Loucy (cell line): ENCODE measurements around the gene RPS19.

ENCODE experiments used
- H2AFZ ChIP-seq: fragments of 200-600 bp; sonication (generic); 2 replicates; pipeline ENCODE4 v1.6.0; 2016; ENCODE audit warnings: antibody characterized with exemption, mild to moderate bottlenecking, low read length, moderate library complexity
- H3F3A ChIP-seq: fragments of 200-600 bp; 2 replicates; pipeline ENCODE4 v1.6.0; 2016; ENCODE audit warnings: antibody characterized with exemption, low read depth, mild to moderate bottlenecking
- H3K27me3 ChIP-seq: fragments of 200-600 bp; sonication (generic); 2 replicates; pipeline ENCODE4 v1.6.1; 2014; ENCODE audit warnings: low read length, mild to moderate bottlenecking; ENCODE audit not compliant: insufficient read depth, poor library complexity, severe bottlenecking
- H3K36me3 ChIP-seq: fragments of 200-600 bp; sonication (generic); 2 replicates; pipeline ENCODE4 v1.6.1; 2016; ENCODE audit warnings: low read length; ENCODE audit not compliant: insufficient read depth
- H3K4me1 ChIP-seq: fragments of 200-600 bp; sonication (generic); 2 replicates; pipeline ENCODE4 v1.5.1; 2014; ENCODE audit warnings: low read length, mild to moderate bottlenecking; ENCODE audit not compliant: insufficient read depth, poor library complexity, severe bottlenecking
- H3K4me2 ChIP-seq: fragments of 200-600 bp; sonication (generic); 2 replicates; pipeline ENCODE4 v1.6.0; 2014; ENCODE audit warnings: antibody characterized with exemption, low read length, low read depth, mild to moderate bottlenecking; ENCODE audit not compliant: poor library complexity, severe bottlenecking
- H3K4me3 ChIP-seq: fragments of 200-600 bp; sonication (generic); 2 replicates; pipeline ENCODE4 v1.5.1; 2014; ENCODE audit warnings: low read length, mild to moderate bottlenecking, mixed read lengths; ENCODE audit not compliant: poor library complexity, severe bottlenecking
- H3K79me2 ChIP-seq: fragments of 200-600 bp; sonication (generic); 2 replicates; pipeline ENCODE4 v1.6.1; 2014; ENCODE audit warnings: low read length; ENCODE audit not compliant: insufficient read depth
- H3K9ac ChIP-seq: fragments of 200-600 bp; sonication (generic); 2 replicates; pipeline ENCODE4 v1.6.0; 2014; ENCODE audit warnings: mild to moderate bottlenecking, low read depth, low read length, moderate library complexity; ENCODE audit not compliant: poor library complexity, severe bottlenecking
- H3K9me2 ChIP-seq: fragments of 200-600 bp; sonication (generic); replicated peaks from 2 replicates; pipeline ENCODE4 v1.6.1; 2016; ENCODE audit warnings: low read depth, low read length, mixed read lengths
- H3K9me3 ChIP-seq: fragments of 200-600 bp; sonication (generic); 2 replicates; pipeline ENCODE4 v1.6.1; 2014; ENCODE audit warnings: mild to moderate bottlenecking, antibody characterized with exemption, low read length, low read depth; ENCODE audit not compliant: insufficient read depth
- H4K20me1 ChIP-seq: fragments of 200-600 bp; sonication (generic); 2 replicates; pipeline ENCODE4 v1.6.0; 2014; ENCODE audit warnings: antibody characterized with exemption, low read length, mild to moderate bottlenecking; ENCODE audit not compliant: insufficient read depth, poor library complexity, severe bottlenecking
- EZH2phosphoT487 ChIP-seq: fragments of 200-600 bp; IDR thresholded peaks from 2 replicates; pipeline ENCODE4 v1.6.1; 2018; ENCODE audit warnings: antibody characterized with exemption, mild to moderate bottlenecking, moderate library complexity, borderline replicate concordance
- TF ChIP-seq, protein P1 (sequence below): fragments of 200-600 bp; sonication (generic); conservative IDR thresholded peaks from 2 replicates; pipeline ENCODE4 v1.5.1; 2014; ENCODE audit warnings: mild to moderate bottlenecking, antibody characterized with exemption, low read length

Gene RPS19

DNA sequence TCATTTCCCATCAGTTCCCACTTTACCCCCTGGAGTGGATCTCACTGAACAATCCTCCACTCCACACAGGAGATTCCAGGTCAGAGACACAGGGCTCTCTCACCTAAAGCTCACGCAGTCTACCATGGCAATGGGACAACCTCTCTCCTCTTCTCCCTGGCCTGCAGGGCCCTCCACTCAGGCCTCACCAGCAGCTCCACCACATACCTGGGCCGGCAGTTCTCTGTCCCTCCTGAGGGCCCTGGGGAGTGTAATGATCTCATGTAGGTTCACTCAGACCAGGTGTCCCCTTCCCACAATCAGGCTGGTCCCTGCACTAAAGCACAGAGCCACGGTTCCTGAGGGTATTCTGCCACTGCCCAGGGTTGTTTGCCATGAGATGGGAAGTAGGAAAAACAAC, 48.1 kb upstream of the RPS19 start:
- Histone ChIP-seq H3F3A (no peaks in the 10 kb centered on the region), H3K9me3 (no peaks in the 10 kb centered on the region), H3K36me3 (no peaks in the 10 kb centered on the region), H3K9me2 (no peaks in the 10 kb centered on the region), H2AFZ (no peak overlapping the region), H3K4me2 (no peak overlapping the region), H3K27me3 (no peaks in the 10 kb centered on the region), H3K4me1 (no peaks in the 10 kb centered on the region), H4K20me1 (no peaks in the 10 kb centered on the region), H3K9ac (no peak overlapping the region), H3K79me2 (no peaks in the 10 kb centered on the region), H3K4me3 (no peak overlapping the region)
- no peak for TF ChIP-seq EZH2phosphoT487
- TF ChIP-seq, protein P1, sequence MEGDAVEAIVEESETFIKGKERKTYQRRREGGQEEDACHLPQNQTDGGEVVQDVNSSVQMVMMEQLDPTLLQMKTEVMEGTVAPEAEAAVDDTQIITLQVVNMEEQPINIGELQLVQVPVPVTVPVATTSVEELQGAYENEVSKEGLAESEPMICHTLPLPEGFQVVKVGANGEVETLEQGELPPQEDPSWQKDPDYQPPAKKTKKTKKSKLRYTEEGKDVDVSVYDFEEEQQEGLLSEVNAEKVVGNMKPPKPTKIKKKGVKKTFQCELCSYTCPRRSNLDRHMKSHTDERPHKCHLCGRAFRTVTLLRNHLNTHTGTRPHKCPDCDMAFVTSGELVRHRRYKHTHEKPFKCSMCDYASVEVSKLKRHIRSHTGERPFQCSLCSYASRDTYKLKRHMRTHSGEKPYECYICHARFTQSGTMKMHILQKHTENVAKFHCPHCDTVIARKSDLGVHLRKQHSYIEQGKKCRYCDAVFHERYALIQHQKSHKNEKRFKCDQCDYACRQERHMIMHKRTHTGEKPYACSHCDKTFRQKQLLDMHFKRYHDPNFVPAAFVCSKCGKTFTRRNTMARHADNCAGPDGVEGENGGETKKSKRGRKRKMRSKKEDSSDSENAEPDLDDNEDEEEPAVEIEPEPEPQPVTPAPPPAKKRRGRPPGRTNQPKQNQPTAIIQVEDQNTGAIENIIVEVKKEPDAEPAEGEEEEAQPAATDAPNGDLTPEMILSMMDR: no peak

DNA sequence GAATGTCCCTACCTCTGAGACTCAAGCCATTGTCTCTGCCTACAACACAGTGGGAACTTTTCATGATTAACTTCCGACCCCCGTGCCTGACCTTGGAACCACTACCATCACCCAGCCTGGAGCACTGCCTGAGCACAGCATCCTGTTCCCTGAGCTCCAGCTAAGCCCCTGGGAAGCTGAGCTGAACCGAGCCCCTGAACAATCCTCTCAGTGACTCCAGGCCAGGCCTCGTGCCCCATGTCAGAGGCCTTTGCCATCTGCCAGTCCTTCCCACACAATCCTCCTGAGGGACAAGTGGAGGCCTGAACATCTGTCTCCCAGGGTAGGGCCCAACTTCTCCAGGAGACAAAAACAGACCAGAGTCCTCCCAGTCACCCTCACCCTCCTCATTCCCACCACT, 46.1 kb upstream of the RPS19 start:
- H3K9me3 ChIP-seq: no peaks in the 10 kb centered on the region
- H2AFZ ChIP-seq: no peak overlapping the region
- H3K4me3 ChIP-seq: no peak overlapping the region
- no peaks in the 10 kb centered on the region for H3K27me3 ChIP-seq
- TF ChIP-seq, protein P1: no peak
- TF ChIP-seq EZH2phosphoT487: no peak
- H3K79me2 ChIP-seq: no peaks in the 10 kb centered on the region
- no peaks in the 10 kb centered on the region for H3K9me2 ChIP-seq
- no peaks in the 10 kb centered on the region for H3F3A ChIP-seq
- H3K4me2 ChIP-seq: no peak overlapping the region
- H3K36me3 ChIP-seq: no peaks in the 10 kb centered on the region
- H3K4me1 ChIP-seq: no peaks in the 10 kb centered on the region
- H3K9ac ChIP-seq: no peak overlapping the region
- no peaks in the 10 kb centered on the region for H4K20me1 ChIP-seq

DNA sequence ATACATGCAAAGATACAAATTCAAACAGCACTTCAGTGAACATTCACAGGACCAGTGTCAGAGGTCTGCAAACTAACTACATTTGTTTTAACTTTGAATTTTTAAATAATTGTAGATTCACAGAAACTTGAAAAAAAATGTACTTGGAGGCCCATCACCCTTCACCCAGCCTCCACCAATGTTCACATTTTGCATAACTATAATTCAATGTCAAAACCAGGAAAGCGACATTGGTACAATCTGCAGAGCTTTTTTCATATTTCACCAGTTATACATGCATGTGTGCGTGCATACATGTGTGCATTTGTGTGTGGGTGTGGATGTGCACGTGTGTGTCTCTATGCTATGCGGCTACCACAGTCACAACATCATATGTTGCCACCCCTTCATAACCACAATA, 44.8 kb upstream of the RPS19 start:
- Histone ChIP-seq H3K4me3 (no peak overlapping the region), H3K79me2 (no peaks in the 10 kb centered on the region), H3K36me3 (no peaks in the 10 kb centered on the region), H3K4me1 (no peaks in the 10 kb centered on the region), H3K9me2 (no peaks in the 10 kb centered on the region), H2AFZ (no peak overlapping the region), H3K4me2 (no peak overlapping the region), H3K9ac (no peak overlapping the region), H3K27me3 (no peaks in the 10 kb centered on the region), H3F3A (no peaks in the 10 kb centered on the region), H3K9me3 (no peaks in the 10 kb centered on the region), H4K20me1 (no peaks in the 10 kb centered on the region)
- TF ChIP-seq, protein P1: no peak
- no peak for TF ChIP-seq EZH2phosphoT487
